Right lobe of liver (tissue), 6 donors: ENCODE data around the gene GALNT13. TPM values are rescaled to one million over a fixed set of nuclear protein-coding genes. Genes with fewer than 3 reads are reported as not detected.

ENCODE experiments used
- ATAC-seq, 4 donors: fragments of 200-7000 bp; cut with Tn5 transposase; one replicate each; pipeline ENCODE4 v1.9.1; 2020; ENCODE audit warnings: mild to moderate bottlenecking in 4 of 4, moderate library complexity in 4 of 4
- DNase-seq, 3 donors: peaks; one replicate each; pipeline ENCODE4 v3.0.0-alpha.2; 2020
- H3K27ac ChIP-seq, 3 donors: fragments of 200-600 bp; one replicate each; pipeline ENCODE4 v1.8.0; 2022
- H3K27me3 ChIP-seq, 2 donors: fragments of 200-600 bp; one replicate each; pipeline ENCODE4 v1.8.0; 2022
- H3K36me3 ChIP-seq, 4 donors: fragments of 200-600 bp; sonication (generic) in 1 of 4; one replicate each; pipeline versions ENCODE4 v1.5.1 to v1.8.0; 2017 to 2022; ENCODE audit warnings: control low read depth in 1 of 4
- H3K4me1 ChIP-seq, 4 donors: fragments of 200-600 bp; sonication (generic) in 1 of 4; one replicate each; pipeline versions ENCODE4 v1.5.1 to v1.8.0; 2017 to 2022; ENCODE audit warnings: control low read depth in 1 of 4
- H3K4me3 ChIP-seq, 3 donors: fragments of 200-600 bp; one replicate each; pipeline ENCODE4 v1.8.0; 2022
- H3K9me3 ChIP-seq, 4 donors: fragments of 200-600 bp; sonication (generic) in 1 of 4; one replicate each; pipeline versions ENCODE4 v1.5.1 to v1.8.0; 2017 to 2022; ENCODE audit warnings: control low read depth in 1 of 4
- CTCF ChIP-seq, 4 donors: fragments of 200-600 bp in 3 of 4; fragments of 450-650 bp in 1 of 4; IDR thresholded peaks; one replicate each; pipeline versions ENCODE4 v1.5.1 to v1.8.0; 2016 to 2022; ENCODE audit warnings: antibody characterized with exemption in 4 of 4, mild to moderate bottlenecking in 2 of 4
- POLR2A ChIP-seq: fragments of 450-650 bp; IDR thresholded peaks from one replicate; pipeline ENCODE4 v1.6.1; 2017; ENCODE audit warnings: antibody characterized with exemption, mild to moderate bottlenecking
- WGBS: methylation state at CpG from one replicate; pipeline ENCODE4 v1.1.6; 2018; ENCODE audit warnings: low coverage, low lambda C conversion rate; ENCODE audit not compliant: insufficient coverage; ENCODE audit errors: missing lambda C conversion rate; 5-methylcytosine and 5-hydroxymethylcytosine counted together
- intact Hi-C, 2 donors: fragments of 100-400 bp; cut with DNase I; formaldehyde crosslinking; loops; one replicate each; pipeline versions ENCODE4 v1.11.2 to v1.14.1; 2022
- total RNA-seq, 6 experiments: library from RNA; depleted of rRNA in 2 of 6; stranded (reverse); fragments of >200 nt in 2 of 6; fragmentation: NEBNext Ultra II Directional in 3 of 6; extraction: Animal tissue kit (Norgen Biotek cat#: 25700) in 3 of 6; gene quantifications; one replicate each; pipeline versions ENCODE4 v1.1.0 to v1.2.4, GENCODE V29; 2016 to 2023
- donor health status: DM: no; HTN: yes; CAD: no.
- donor health status: DM: no; HTN: no; CAD: no.
- donor health status: DM: no; HTN: no; CAD: no.
- donor health status: DM: no; HTN: yes; CAD: no.
- donor health status: DM: no; HTN: yes; CAD: no.

The GALNT13 gene
- total RNA-seq, 6 experiments from 2014 or later: not detected

- no peaks in the 10 kb centered on the region for H3K27me3 ChIP-seq
- no peaks in the 10 kb centered on the region for H3K4me1 ChIP-seq
- H3K27ac ChIP-seq: no peak overlapping the region
- intact Hi-C loops: no loop called here
- WGBS: 53% methylated on average over 3 of the region's 3 CpGs
- DNase-seq (no peak), ATAC-seq (no peak)
- no peak overlapping the region for H3K4me3 ChIP-seq
- TF ChIP-seq POLR2A: no peak
- no peak for TF ChIP-seq CTCF (IDR thresholded peaks at IDR 0.05)
- no peaks in the 10 kb centered on the region for H3K36me3 ChIP-seq
- no peaks in the 10 kb centered on the region for H3K9me3 ChIP-seq
Observed at GRCh38 chr2:154029504-154029903, 157.8 kb downstream of the GALNT13 start.

DNA sequence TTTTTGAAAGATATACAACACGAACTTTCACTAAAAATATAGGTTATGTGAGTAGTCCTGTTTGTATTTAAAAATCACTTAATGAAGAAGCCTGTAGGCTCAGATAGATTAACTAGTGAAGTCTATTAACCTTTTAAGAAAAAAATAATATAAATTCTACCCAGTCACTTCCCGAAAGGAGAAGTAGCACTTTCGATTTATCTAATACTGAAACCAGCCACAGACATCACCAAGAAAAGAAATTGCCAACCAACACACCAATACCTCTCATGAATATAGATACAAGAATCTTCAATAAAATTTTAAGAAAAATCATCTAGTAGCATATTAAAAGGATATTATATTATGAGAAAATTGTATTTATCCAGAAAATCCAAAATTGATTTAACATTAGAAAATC, 160.5 kb downstream of the GALNT13 start:
- no peak overlapping the region for H3K4me3 ChIP-seq
- no peaks in the 10 kb centered on the region for H3K9me3 ChIP-seq
- TF ChIP-seq POLR2A (no peak), CTCF (IDR thresholded peaks at IDR 0.05) (no peak)
- H3K4me1 ChIP-seq: no peaks in the 10 kb centered on the region
- DNase-seq (no peak), ATAC-seq (no peak)
- no peaks in the 10 kb centered on the region for H3K27me3 ChIP-seq
- 49% methylated on average over 3 of the region's 3 CpGs for WGBS
- H3K36me3 ChIP-seq: no peaks in the 10 kb centered on the region
- intact Hi-C loops: no loop called here
- no peak overlapping the region for H3K27ac ChIP-seq

DNA sequence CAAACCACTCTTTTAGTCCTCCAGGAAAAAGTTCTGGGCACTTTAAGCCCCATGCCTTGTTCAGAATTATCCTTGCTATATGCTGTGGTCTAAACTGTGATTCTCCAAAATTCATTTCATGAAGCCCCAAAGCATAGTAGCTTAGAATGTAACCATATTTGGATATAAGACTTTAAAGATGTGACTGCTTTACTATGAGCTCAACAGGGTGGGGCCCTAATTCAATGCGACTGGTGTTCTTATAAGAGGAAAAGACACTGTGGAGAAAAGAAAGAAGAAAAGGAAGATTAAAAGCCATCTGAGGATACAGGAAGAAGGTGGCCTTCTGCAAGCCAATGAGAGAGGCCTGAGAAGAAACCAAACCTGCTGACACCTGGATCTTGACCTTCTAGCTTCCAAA, 174.8 kb downstream of the GALNT13 start:
- intact Hi-C loops: no loop called here
- TF ChIP-seq POLR2A: no peak
- no peak for TF ChIP-seq CTCF (IDR thresholded peaks at IDR 0.05)
- 44% methylated on average over 1 of the region's 1 CpG for WGBS
- Histone ChIP-seq H3K9me3 (no peaks in the 10 kb centered on the region), H3K27me3 (no peaks in the 10 kb centered on the region), H3K27ac (no peak overlapping the region), H3K4me3 (no peak overlapping the region), H3K4me1 (no peaks in the 10 kb centered on the region), H3K36me3 (no peaks in the 10 kb centered on the region)
- ATAC-seq (no peak), DNase-seq (no peak)

GRCh38 chr2:154048905-154049304, 177.2 kb downstream of the GALNT13 start:
- H3K27ac ChIP-seq: no peak overlapping the region
- no peak overlapping the region for H3K4me3 ChIP-seq
- no peak for TF ChIP-seq CTCF (IDR thresholded peaks at IDR 0.05)
- TF ChIP-seq POLR2A: no peak
- no peak for ATAC-seq
- no peaks in the 10 kb centered on the region for H3K36me3 ChIP-seq
- H3K27me3 ChIP-seq: no peaks in the 10 kb centered on the region
- no peak for DNase-seq
- H3K9me3 ChIP-seq: no peaks in the 10 kb centered on the region
- intact Hi-C loops: no loop called here
- WGBS: 66% methylated on average over 2 of the region's 2 CpGs
- no peaks in the 10 kb centered on the region for H3K4me1 ChIP-seq

DNA sequence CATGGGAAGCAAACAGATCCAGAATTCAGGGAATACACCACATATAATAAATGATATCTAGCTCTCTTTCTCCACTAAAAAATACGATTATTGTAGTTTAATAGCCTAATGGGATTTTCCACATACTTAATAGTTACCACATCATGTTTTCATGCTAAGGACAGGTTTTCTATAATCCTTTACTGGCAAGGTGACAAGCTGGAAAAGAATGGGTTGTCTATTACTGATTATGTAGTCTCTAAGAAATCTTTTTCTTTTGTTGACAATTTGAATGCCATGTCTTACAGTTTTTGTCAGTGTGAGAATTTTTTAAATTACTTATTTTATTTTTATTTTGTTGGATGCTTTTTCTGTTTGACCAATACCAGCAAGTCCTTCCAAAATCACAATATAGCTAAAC, 177.8 kb downstream of the GALNT13 start:
- H3K9me3 ChIP-seq: no peaks in the 10 kb centered on the region
- ATAC-seq (no peak), DNase-seq (no peak)
- H3K4me1 ChIP-seq: no peaks in the 10 kb centered on the region
- no peaks in the 10 kb centered on the region for H3K36me3 ChIP-seq
- WGBS: 42% methylated on average over 1 of the region's 1 CpG
- TF ChIP-seq CTCF (IDR thresholded peaks at IDR 0.05) (no peak), POLR2A (no peak)
- no peaks in the 10 kb centered on the region for H3K27me3 ChIP-seq
- H3K4me3 ChIP-seq: no peak overlapping the region
- intact Hi-C loops: no loop called here
- no peak overlapping the region for H3K27ac ChIP-seq
